HG02852 (cell line): ENCODE results near the gene ARSB.
"Not testable (repeated sequence)": the region's sequence is repeated elsewhere in the genome, so short reads cannot be mapped to it uniquely, and the experiment has no call there.

Source experiments
- ATAC-seq: cut with Tn5 transposase; IDR thresholded peaks from one replicate; pipeline ENCODE4 v1.9.1; 2021; ENCODE audit warnings: mild to moderate bottlenecking, moderate library complexity; ENCODE audit not compliant: unreplicated experiment

ARSB gene

GRCh38 chr5:78851891-78852290 is 133.2 kb downstream of the ARSB start:
- not testable (repeated sequence) for ATAC-seq

GRCh38 chr5:78845470-78845869 is 139.6 kb downstream of the ARSB start:
- ATAC-seq: no peak

- no peak for ATAC-seq
These were observed 141.7 kb downstream of the ARSB start for GRCh38 chr5:78843436-78843835.

GRCh38 chr5:78841767-78842166 is 143.3 kb downstream of the ARSB start:
- no peak for ATAC-seq

GRCh38 chr5:78838753-78839152 is 146.4 kb downstream of the ARSB start:
- ATAC-seq: no peak

GRCh38 chr5:78837836-78838235 is 147.3 kb downstream of the ARSB start:
- no peak for ATAC-seq

GRCh38 chr5:78835176-78835575 is 149.9 kb downstream of the ARSB start:
- no peak for ATAC-seq

GRCh38 chr5:78833284-78833683 is 151.8 kb downstream of the ARSB start:
- no peak for ATAC-seq

- ATAC-seq: no peak
These were observed 154.5 kb downstream of the ARSB start for GRCh38 chr5:78830528-78831046.

GRCh38 chr5:78829811-78830527 is 155.1 kb downstream of the ARSB start:
- ATAC-seq: no peak

- no peak for ATAC-seq
These were observed 157.4 kb downstream of the ARSB start for GRCh38 chr5:78827725-78828124.

- ATAC-seq: no peak
These were observed 160.3 kb downstream of the ARSB start for GRCh38 chr5:78824831-78825281.

- peak; percentile 54 for ATAC-seq
These were observed 161.9 kb downstream of the ARSB start for GRCh38 chr5:78823196-78823595.

GRCh38 chr5:78821536-78822021 is 163.5 kb downstream of the ARSB start:
- ATAC-seq: no peak

GRCh38 chr5:78819707-78820106 is 165.4 kb downstream of the ARSB start:
- ATAC-seq: no peak

GRCh38 chr5:78819166-78819565 is 165.9 kb downstream of the ARSB start:
- no peak for ATAC-seq

- ATAC-seq: no peak
These were observed 168.9 kb downstream of the ARSB start for GRCh38 chr5:78816143-78816765.

GRCh38 chr5:78813906-78814530 is 171.1 kb downstream of the ARSB start:
- ATAC-seq: no peak

GRCh38 chr5:78813286-78813685 is 171.8 kb downstream of the ARSB start:
- no peak for ATAC-seq

GRCh38 chr5:78811866-78812265 is 173.2 kb downstream of the ARSB start:
- no peak for ATAC-seq

GRCh38 chr5:78811121-78811817 is 173.8 kb downstream of the ARSB start:
- ATAC-seq: no peak
